Kidney epithelial cell (primary cell): ENCODE data around the gene RTTN. TPM values are rescaled to one million over a fixed set of nuclear protein-coding genes. Genes with fewer than 3 reads are reported as not detected.

Experiments used
- DNase-seq: peaks from one replicate; pipeline ENCODE4 v3.0.0-alpha.2; 2010; ENCODE audit warnings: low read depth
- H3K27me3 ChIP-seq: 2 replicates; pipeline ENCODE4 v1.6.0; 2011; ENCODE audit warnings: low read length; ENCODE audit not compliant: control insufficient read depth, insufficient read depth
- H3K36me3 ChIP-seq: 2 replicates; pipeline ENCODE4 v1.5.1; 2011; ENCODE audit warnings: low read length; ENCODE audit not compliant: control insufficient read depth, insufficient read depth
- H3K4me3 ChIP-seq: 2 replicates; pipeline ENCODE4 v1.5.1; 2011; ENCODE audit warnings: low read depth, mild to moderate bottlenecking, control low read depth, low read length
- total RNA-seq: library from RNA; depleted of rRNA; stranded (reverse); fragments of >200 nt; gene quantifications from 2 replicates; pipeline ENCODE4 v1.2.3, GENCODE V29; 2015
- TF ChIP-seq, protein P1 (sequence below): IDR thresholded peaks from 2 replicates; pipeline ENCODE4 v1.5.1; 2011; ENCODE audit warnings: mild to moderate bottlenecking, moderate library complexity, low read length, control low read depth, inconsistent platforms; ENCODE audit not compliant: insufficient read depth, poor library complexity, severe bottlenecking

The RTTN gene
- total RNA-seq, 1 donor from 2014 or later = 7.2 TPM

DNA sequence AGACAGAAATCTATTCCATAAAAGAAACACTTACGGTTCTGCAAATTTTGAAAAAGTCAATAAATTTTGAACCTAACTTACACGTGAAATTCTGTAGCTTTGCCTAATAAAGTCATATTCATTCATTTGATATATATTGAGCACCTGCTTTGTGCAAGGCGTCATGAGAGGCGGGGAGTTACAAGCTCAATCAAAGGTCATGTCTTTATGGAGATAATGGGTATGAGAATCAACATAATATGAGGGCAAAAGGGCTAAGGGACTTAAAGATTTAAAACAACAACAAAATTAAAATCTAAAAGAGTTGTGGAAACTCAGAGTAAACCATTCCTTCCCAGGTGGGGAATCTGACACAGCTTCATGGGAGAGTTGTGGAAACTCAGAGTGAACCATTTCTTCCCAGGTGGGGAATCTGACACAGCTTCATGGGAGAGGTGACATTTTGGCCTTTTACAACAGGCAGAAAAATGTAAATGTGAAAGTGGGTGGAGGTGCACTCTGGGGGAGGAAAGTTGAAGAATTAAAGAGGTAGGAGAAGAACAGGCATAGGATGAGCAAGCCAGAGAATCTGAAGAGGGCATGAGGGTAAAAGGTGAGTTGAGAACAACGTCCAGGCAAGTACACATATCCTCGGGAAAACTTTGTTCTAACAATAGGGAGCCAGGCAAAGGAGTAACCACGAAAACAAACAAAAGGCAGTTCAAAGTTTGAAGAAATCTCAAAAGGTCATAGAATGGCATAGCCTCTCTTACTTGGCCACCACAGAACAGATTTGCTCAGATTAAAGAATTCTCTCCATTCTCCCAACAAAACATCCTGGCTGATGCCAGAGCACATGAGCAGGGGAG is 208.3 kb downstream of the RTTN start:
- DNase-seq = no peak
- no peak overlapping the region for H3K4me3 ChIP-seq
- H3K36me3 ChIP-seq = peaks cover 1% of the 10 kb centered on the region
- TF ChIP-seq, protein P1, sequence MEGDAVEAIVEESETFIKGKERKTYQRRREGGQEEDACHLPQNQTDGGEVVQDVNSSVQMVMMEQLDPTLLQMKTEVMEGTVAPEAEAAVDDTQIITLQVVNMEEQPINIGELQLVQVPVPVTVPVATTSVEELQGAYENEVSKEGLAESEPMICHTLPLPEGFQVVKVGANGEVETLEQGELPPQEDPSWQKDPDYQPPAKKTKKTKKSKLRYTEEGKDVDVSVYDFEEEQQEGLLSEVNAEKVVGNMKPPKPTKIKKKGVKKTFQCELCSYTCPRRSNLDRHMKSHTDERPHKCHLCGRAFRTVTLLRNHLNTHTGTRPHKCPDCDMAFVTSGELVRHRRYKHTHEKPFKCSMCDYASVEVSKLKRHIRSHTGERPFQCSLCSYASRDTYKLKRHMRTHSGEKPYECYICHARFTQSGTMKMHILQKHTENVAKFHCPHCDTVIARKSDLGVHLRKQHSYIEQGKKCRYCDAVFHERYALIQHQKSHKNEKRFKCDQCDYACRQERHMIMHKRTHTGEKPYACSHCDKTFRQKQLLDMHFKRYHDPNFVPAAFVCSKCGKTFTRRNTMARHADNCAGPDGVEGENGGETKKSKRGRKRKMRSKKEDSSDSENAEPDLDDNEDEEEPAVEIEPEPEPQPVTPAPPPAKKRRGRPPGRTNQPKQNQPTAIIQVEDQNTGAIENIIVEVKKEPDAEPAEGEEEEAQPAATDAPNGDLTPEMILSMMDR = no peak
- H3K27me3 ChIP-seq = no peaks in the 10 kb centered on the region

DNA sequence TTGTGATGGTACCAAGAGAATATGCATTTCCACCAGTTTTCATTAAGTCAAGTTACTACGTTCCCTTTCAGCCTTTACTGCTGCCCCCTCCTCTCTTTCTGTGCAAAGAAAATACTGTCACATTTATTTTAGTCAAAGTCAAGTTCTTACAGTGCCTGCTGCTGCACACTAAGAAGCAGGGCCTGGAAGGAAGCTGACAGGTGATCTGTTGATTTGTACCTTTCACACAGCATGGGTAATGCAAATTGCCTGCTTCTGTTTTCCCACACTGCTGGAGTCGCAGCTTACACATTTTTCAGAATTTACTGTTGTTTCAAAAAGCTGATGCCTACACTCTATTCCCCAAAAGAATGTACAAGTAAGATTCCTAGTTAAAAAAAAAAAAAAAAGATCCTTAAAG is 209.1 kb downstream of the RTTN start:
- DNase-seq = no peak
- no peak overlapping the region for H3K4me3 ChIP-seq
- H3K36me3 ChIP-seq = no peaks in the 10 kb centered on the region
- H3K27me3 ChIP-seq = no peaks in the 10 kb centered on the region
- TF ChIP-seq, protein P1 = no peak

DNA sequence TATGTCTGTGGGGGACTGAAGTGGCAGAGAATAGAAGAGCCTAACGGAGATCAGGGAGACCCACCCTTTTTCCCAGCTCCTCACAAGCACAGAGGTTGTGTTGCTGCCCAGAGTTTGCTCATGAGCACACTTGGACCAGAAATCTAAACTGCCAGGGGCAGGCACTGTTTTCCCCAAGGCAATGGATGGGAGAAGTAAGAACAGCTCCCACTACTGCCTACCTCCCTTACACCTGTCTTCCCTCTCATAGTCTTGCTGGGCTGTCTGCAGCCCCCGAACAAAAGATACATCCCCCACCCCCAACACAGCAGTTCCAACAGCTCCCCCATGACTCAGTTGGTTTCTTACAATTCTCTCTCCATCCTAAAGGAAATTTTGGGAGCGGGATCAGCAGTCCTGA is 209.7 kb downstream of the RTTN start:
- DNase-seq = no peak
- H3K36me3 ChIP-seq = no peaks in the 10 kb centered on the region
- TF ChIP-seq, protein P1 = no peak
- no peaks in the 10 kb centered on the region for H3K27me3 ChIP-seq
- no peak overlapping the region for H3K4me3 ChIP-seq

DNA sequence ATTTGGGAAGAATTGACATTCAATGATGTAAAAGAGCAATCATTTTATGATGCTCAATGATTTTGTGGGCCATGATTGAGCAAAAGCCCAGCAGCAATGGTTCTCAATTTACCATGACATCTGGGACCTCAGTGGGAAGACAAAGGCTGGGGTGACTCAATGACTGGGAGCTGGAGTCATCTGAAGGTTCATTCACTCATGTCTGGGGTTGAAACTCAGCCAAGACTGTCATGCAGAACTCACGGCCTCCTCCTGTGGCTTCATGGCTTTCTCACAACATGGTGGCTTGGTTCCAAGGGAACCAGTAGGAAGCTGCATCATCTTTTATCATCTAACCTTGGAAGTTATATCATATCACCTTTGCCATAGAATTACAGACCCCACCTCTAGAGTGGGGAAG is 212.7 kb downstream of the RTTN start:
- no peak for DNase-seq
- TF ChIP-seq, protein P1 = no peak
- no peak overlapping the region for H3K4me3 ChIP-seq
- H3K27me3 ChIP-seq = no peaks in the 10 kb centered on the region
- no peaks in the 10 kb centered on the region for H3K36me3 ChIP-seq

DNA sequence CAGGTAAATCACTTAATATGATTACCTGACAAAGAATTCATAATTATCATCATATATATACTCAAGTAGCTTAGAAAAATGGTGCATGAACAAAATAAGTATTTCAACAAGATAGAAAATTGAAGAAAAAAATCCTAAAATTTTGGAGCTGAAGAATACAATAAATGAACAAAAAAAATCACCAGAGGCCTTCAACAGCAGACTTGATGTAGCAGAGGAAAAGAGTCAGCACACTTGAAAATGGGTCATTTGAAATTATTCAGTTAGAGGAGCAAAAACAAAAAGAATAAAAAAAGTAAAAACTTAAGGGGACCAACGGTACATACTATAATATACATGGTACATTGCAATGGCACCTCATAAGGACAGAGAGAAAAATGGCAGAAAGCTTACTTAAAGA is 217.6 kb downstream of the RTTN start:
- no peak for DNase-seq
- H3K4me3 ChIP-seq = no peak overlapping the region
- TF ChIP-seq, protein P1 = no peak
- no peaks in the 10 kb centered on the region for H3K36me3 ChIP-seq
- no peaks in the 10 kb centered on the region for H3K27me3 ChIP-seq

DNA sequence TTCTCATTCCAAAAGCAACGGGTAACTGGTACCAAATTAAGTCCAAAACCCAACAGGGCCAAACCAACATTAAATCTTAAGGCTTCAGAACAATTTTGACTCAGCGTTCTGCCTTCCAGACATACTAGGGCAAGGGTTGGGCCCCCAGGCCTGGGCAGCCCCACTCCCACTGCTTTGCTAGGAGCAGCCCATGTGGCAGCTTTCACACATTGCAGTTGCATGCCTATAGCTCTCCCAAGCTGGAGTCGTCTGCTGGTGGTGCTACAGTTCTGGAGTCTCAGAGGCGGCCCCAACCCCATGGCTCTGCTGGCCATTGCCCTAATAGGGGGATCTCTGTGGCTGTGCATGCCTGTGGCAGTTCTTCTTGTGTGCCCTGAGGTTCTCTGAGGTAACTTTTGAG is 220.2 kb downstream of the RTTN start:
- no peak for DNase-seq
- no peaks in the 10 kb centered on the region for H3K27me3 ChIP-seq
- TF ChIP-seq, protein P1 = no peak
- no peaks in the 10 kb centered on the region for H3K36me3 ChIP-seq
- H3K4me3 ChIP-seq = no peak overlapping the region
